Activated CD8-positive, alpha-beta T cell treated with anti-CD3 and anti-CD28 coated beads, Interleukin-2, amount 10 ng/mL, durations not matched to agents 7 days and 5 days (primary cell): ENCODE results near the gene TTLL5. TPM values are rescaled to one million over a fixed set of nuclear protein-coding genes. Genes with fewer than 3 reads are reported as not detected.
"Not testable (repeated sequence)": the region's sequence is repeated elsewhere in the genome, so short reads cannot be mapped to it uniquely, and the experiment has no call there.

Source experiments
- ATAC-seq: fragments of 150-1000 bp; cut with Tn5 transposase; one replicate; pipeline ENCODE4 v1.10.0; 2021; ENCODE audit warnings: moderate library complexity
- CTCF ChIA-PET: fragments of 350-600 bp; sonication (Branson Sonifier 250); formaldehyde crosslinking; loops from one replicate; lab custom pipeline; 2021; ENCODE audit warnings: antibody characterized with exemption; lab: Charles Lee
- POLR2A ChIA-PET: fragments of 350-600 bp; sonication (Branson Sonifier 250); formaldehyde crosslinking; loops from one replicate; lab custom pipeline; 2021; ENCODE audit warnings: antibody characterized with exemption; lab: Charles Lee
- DNase-seq: peaks from one replicate; pipeline ENCODE4 v3.0.0-alpha.2; 2020
- H3K27ac Mint-ChIP-seq: one replicate; pipeline ENCODE4 v1.8.0; 2021; ENCODE audit warnings: mild to moderate bottlenecking, mixed read lengths
- H3K27me3 Mint-ChIP-seq: one replicate; pipeline ENCODE4 v1.8.0; 2021; ENCODE audit warnings: low read depth, mixed read lengths
- H3K36me3 Mint-ChIP-seq: one replicate; pipeline ENCODE4 v1.8.0; 2021; ENCODE audit warnings: low read depth, mixed read lengths
- H3K4me1 Mint-ChIP-seq: one replicate; pipeline ENCODE4 v1.8.0; 2021; ENCODE audit warnings: low read depth, mixed read lengths
- H3K4me3 Mint-ChIP-seq: one replicate; pipeline ENCODE4 v1.8.0; 2021; ENCODE audit warnings: mild to moderate bottlenecking, mixed read lengths
- H3K9me3 Mint-ChIP-seq: one replicate; pipeline ENCODE4 v1.8.0; 2022; ENCODE audit warnings: mixed read lengths; ENCODE audit not compliant: insufficient read depth
- total RNA-seq, 2 experiments: library from RNA; stranded (reverse); gene quantifications; one replicate each; pipeline ENCODE4 v1.2.3, GENCODE V29; 2021

TTLL5 gene
- total RNA-seq, 2 experiments from 2014 or later = 40.1 to 45.0 TPM

DNA sequence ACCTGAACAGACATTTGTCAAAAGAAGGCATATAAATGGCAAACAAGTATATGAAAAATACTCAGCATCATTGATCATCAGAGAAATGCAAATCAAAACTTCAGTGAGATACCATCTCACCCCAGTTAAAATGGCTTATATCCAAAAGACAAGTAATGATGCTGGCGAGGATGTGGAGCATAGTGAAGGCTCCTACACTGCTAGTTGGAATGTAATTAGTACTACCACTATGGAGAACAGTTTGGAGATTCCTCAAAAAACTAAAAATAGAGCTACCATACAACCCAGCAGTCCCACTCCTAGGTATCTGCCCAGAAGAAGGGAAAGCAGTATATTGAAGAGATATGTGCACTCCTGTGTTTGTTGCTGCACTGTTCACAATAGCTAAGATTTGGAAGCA is 174.7 kb downstream of the TTLL5 start:
- CTCF ChIA-PET = no interaction called here
- no peak overlapping the region for H3K4me3 Mint-ChIP-seq
- peaks cover 32% of the 10 kb centered on the region for H3K36me3 Mint-ChIP-seq
- DNase-seq (no peak), ATAC-seq (no peak)
- H3K4me1 Mint-ChIP-seq = peaks cover 21% of the 10 kb centered on the region
- POLR2A ChIA-PET = no interaction called here
- no peak overlapping the region for H3K27ac Mint-ChIP-seq
- peaks cover 6% of the 10 kb centered on the region for H3K9me3 Mint-ChIP-seq
- no peaks in the 10 kb centered on the region for H3K27me3 Mint-ChIP-seq

DNA sequence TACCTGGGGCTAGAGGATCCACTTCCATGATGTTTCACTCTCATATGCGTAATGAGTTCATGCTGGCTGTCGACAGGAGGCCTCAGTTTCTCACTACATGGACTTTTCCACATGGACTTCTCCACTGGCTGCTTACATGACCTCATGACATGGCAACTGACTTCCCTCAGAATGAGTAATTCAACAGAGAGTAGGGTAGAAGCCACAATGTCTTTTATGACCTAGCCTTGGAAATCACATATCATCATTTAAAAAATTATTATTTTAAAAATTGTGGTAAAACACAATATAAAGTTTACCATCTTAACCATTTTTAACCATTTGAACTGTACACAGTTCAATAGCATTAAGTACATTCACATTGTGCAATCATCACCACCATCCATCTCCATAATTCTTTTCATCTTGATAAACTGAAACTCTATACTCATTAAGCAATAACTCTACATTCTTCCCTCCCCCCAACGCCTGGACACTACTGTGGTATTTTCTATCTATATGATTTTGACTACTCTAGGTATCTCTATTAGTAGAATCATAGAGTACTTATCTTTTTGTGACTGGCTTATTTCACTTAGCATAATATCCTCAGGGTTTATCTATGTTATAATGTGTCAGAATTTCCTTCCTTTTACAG is 176.2 kb downstream of the TTLL5 start:
- Mint-ChIP-seq H3K4me3 (no peak overlapping the region), H3K27me3 (no peaks in the 10 kb centered on the region), H3K4me1 (peaks cover 8% of the 10 kb centered on the region), H3K36me3 (peaks cover 33% of the 10 kb centered on the region), H3K9me3 (peaks cover 6% of the 10 kb centered on the region), H3K27ac (no peak overlapping the region)
- ChIA-PET CTCF (no interaction called here), POLR2A (interaction anchor here (0.6 kb wide), 1 partner anchor 34 kb away, joined by 4 read pairs; no protein-coding TSS in a partner anchor)
- ATAC-seq (no peak), DNase-seq (no peak)

DNA sequence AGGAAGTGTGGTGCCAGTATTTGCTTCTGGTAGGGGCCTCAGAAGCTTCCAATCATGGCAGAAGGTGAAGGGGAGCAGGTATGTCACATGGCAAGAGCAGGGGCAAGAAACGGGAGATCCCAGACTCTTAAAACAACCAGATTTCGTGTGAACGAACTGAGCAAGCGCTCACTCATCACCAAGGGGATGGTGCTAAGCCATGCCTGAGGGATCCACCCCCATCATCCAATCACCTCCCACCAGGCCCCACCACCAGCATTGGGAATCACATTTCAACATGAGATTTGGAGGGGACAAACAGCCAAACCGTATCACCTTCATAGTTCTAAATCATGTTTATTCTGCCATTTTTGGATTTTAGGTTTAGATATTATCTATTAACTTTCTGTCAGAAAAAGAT is 179.9 kb downstream of the TTLL5 start:
- Mint-ChIP-seq H3K9me3 (peaks cover 6% of the 10 kb centered on the region), H3K4me3 (no peak overlapping the region), H3K4me1 (no peaks in the 10 kb centered on the region), H3K27me3 (no peaks in the 10 kb centered on the region), H3K27ac (no peak overlapping the region), H3K36me3 (peaks cover 21% of the 10 kb centered on the region)
- ChIA-PET CTCF (no interaction called here), POLR2A (no interaction called here)
- no peak for ATAC-seq
- no peak for DNase-seq

DNA sequence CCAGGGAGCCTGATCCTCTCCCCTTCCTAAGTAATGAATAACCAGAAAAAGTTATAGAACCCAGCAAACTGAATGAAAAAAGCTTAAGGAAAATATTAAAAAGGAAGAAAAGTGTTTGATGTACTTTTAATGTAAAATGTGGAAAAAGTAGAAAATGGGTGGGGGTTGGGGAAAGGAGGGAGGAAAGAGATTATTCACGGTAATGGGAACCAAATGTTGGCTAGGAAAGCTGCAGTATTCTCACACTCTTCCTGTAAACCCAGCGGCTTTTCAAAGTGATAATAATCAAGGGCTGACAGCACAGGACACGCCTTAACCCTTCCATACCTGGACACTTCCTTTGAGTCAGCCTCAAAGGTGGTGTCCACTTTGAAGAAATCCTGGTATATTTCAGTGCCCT is 181.5 kb downstream of the TTLL5 start:
- ATAC-seq (no peak), DNase-seq (no peak)
- Mint-ChIP-seq H3K4me1 (no peaks in the 10 kb centered on the region), H3K4me3 (no peak overlapping the region), H3K9me3 (peaks cover 6% of the 10 kb centered on the region), H3K36me3 (peaks cover 18% of the 10 kb centered on the region), H3K27me3 (no peaks in the 10 kb centered on the region), H3K27ac (no peak overlapping the region)
- CTCF ChIA-PET = no interaction called here
- POLR2A ChIA-PET = no interaction called here

- DNase-seq (no peak), ATAC-seq (no peak)
- Mint-ChIP-seq H3K4me3 (no peak overlapping the region), H3K9me3 (no peaks in the 10 kb centered on the region), H3K27me3 (no peaks in the 10 kb centered on the region), H3K27ac (no peak overlapping the region), H3K4me1 (no peaks in the 10 kb centered on the region), H3K36me3 (peaks cover 6% of the 10 kb centered on the region)
- CTCF ChIA-PET = no interaction called here
- POLR2A ChIA-PET = no interaction called here
These were observed 183.4 kb downstream of the TTLL5 start for GRCh38 chr14:75844486-75844885.

DNA sequence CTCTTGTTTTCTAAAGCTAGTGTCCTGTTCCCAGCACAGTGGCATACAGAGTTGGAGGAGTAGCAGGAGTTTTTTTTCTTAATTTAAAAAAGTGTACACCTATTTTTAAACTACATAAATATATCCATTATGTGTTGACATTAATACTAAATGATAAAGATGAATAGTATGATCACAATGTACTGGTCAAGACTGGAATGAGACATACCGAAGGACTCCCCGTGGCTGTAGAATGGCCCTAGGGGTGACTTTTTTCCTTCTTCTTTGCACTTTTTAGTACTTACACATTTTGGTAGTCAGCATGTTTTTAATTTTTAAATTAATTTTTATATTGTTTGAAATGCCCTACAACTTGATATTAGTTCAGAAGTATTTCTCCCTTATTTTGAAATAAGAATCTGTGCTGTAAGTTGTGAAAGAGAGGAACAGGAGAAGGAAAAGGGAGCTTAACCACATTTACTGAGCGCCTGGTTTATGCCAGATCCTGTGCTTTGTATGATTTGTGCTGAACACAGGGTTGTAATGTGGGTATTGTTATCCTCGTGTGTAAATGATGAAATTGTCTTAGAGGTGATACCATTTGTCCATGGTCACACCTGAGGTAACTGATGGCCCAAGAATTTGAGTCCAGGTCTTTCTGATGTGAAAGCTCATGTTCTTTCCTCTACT is 184.2 kb downstream of the TTLL5 start:
- Mint-ChIP-seq H3K4me3 (no peak overlapping the region), H3K4me1 (no peaks in the 10 kb centered on the region), H3K9me3 (no peaks in the 10 kb centered on the region), H3K27ac (no peak overlapping the region), H3K36me3 (peaks cover 1% of the 10 kb centered on the region), H3K27me3 (no peaks in the 10 kb centered on the region)
- no peak for DNase-seq
- ATAC-seq = no peak
- POLR2A ChIA-PET = no interaction called here
- CTCF ChIA-PET = no interaction called here

DNA sequence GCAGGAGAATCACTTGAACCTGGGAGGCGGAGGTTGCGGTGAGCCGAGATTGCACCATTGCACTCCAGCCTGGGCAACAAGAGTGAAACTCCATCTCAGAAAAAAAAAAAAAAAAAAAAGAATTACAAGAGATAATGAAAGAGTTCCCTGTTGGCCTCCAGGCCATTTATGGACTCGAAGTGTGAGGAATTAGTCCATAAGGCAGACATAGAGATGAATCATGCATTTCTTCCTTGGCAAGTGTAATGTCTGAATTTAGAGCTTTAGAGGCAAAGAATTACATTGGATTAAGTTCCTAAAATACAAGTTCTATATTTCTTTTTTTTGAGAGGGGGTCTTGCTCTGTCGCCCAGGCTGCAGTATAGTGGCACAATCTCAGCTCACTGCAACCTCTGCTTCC is 185.6 kb downstream of the TTLL5 start:
- H3K27me3 Mint-ChIP-seq, H3K4me3 Mint-ChIP-seq, H3K9me3 Mint-ChIP-seq, H3K36me3 Mint-ChIP-seq, H3K27ac Mint-ChIP-seq, H3K4me1 Mint-ChIP-seq, CTCF ChIA-PET, POLR2A ChIA-PET, DNase-seq, ATAC-seq: not testable (repeated sequence)

DNA sequence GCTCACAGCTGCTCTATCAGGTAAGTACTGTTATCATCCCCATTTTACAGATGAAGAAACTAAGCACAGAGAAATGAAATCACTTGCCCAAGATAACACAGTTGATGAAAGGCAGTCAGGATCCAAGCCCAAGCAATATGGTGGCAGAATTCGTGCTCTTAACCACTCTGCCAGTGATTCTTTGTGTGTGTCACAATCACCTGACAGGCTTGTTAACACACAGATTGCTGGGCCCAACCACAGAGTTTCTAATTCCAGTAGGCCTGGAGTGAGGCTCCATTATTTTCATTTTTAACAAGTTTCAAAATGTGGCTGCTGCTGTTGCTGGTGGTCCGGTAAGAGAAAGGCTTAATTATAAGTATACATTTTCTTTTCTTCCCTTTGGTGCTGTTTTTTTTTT is 186.5 kb downstream of the TTLL5 start:
- H3K4me1 Mint-ChIP-seq = no peaks in the 10 kb centered on the region
- ChIA-PET CTCF (interaction anchor here (0.6 kb wide), 1 partner anchor 87 kb away, joined by 3 read pairs; no protein-coding TSS in a partner anchor), POLR2A (no interaction called here)
- H3K36me3 Mint-ChIP-seq = no peaks in the 10 kb centered on the region
- no peaks in the 10 kb centered on the region for H3K9me3 Mint-ChIP-seq
- H3K4me3 Mint-ChIP-seq = no peak overlapping the region
- ATAC-seq (no peak), DNase-seq (no peak)
- no peak overlapping the region for H3K27ac Mint-ChIP-seq
- H3K27me3 Mint-ChIP-seq = no peaks in the 10 kb centered on the region

DNA sequence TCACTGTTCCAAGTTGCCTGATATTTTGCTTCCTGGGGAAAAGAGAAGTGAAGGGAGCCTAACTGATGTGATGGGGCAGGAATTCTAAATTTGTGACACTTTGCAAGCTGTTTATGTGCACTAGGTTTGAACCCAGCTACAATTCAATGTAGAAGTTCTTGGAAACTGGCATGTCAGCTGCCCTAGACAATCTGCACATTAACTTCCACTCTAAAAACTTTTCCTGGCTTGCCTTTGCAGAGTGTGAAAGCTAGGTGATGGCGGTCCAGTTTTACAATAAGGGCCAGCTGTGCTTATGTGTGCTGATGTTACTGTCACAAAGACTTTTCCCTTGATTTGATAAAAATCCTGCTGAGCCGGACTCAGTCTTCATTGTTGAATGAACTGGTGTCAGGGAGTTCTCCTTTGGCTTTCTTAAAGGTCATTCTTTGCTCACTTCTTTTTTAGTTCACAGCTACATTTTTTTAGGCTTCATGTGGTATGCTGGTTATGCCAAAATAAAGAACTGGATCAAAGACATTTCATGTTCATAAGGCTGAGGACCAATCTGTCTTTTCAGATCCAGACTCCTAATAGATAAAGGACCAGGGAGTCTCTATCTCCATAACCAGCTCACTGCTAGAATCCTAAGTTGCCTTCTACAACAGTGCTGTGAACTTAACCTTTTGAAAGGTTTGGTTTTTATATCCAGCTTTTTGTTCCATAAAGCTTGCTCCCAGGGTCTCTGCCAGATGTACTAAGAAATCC is 187.3 kb downstream of the TTLL5 start:
- Mint-ChIP-seq H3K27me3 (no peaks in the 10 kb centered on the region), H3K27ac (no peak overlapping the region), H3K36me3 (no peaks in the 10 kb centered on the region), H3K4me3 (no peak overlapping the region), H3K9me3 (no peaks in the 10 kb centered on the region), H3K4me1 (no peaks in the 10 kb centered on the region)
- ATAC-seq (no peak), DNase-seq (no peak)
- POLR2A ChIA-PET = interaction anchor here (0.5 kb wide), 1 partner anchor 22 kb away, joined by 4 read pairs; no protein-coding TSS in a partner anchor
- CTCF ChIA-PET = interaction anchor here (0.6 to 1.2 kb wide), 2 partner anchors 87 to 139 kb away, joined by 3 to 6 read pairs; no protein-coding TSS in a partner anchor

- no peak for ATAC-seq
- CTCF ChIA-PET = interaction anchor here (1.2 kb wide), 1 partner anchor 140 kb away, joined by 6 read pairs; no protein-coding TSS in a partner anchor
- POLR2A ChIA-PET = interaction anchor here (0.6 kb wide), 1 partner anchor 14 kb away, joined by 4 read pairs; no protein-coding TSS in a partner anchor
These were observed 188.4 kb downstream of the TTLL5 start for GRCh38 chr14:75849300-75849895.

DNA sequence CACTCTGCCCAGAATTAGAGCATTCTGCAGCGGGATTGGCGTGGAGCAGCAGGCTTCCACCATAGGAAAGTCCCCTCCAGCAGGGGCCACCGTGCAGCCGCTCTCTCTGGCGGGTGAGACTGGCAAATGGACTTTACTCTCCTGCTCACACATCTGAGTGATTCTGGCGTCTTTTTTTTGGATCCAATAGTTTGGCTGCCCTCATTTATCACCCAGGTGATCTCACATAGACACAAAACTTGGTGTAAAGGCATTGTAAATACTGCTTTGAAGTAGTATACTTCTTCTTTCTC is 190.5 kb downstream of the TTLL5 start:
- no peaks in the 10 kb centered on the region for H3K9me3 Mint-ChIP-seq
- no peak overlapping the region for H3K27ac Mint-ChIP-seq
- H3K4me3 Mint-ChIP-seq = no peak overlapping the region
- no peaks in the 10 kb centered on the region for H3K4me1 Mint-ChIP-seq
- H3K27me3 Mint-ChIP-seq = no peaks in the 10 kb centered on the region
- POLR2A ChIA-PET = no interaction called here
- ATAC-seq = no peak
- CTCF ChIA-PET = no interaction called here
- no peak for DNase-seq
- no peaks in the 10 kb centered on the region for H3K36me3 Mint-ChIP-seq

More at GRCh38 chr14:75849300-75849895, 188.4 kb downstream of the TTLL5 start:
- H3K4me3 Mint-ChIP-seq = no peak overlapping the region
- no peaks in the 10 kb centered on the region for H3K9me3 Mint-ChIP-seq
- H3K27me3 Mint-ChIP-seq = no peaks in the 10 kb centered on the region
- no peaks in the 10 kb centered on the region for H3K4me1 Mint-ChIP-seq
- no peak for DNase-seq
- H3K36me3 Mint-ChIP-seq = no peaks in the 10 kb centered on the region
- H3K27ac Mint-ChIP-seq = no peak overlapping the region
